ENCODE results near the gene NKX2-4.

Gene NKX2-4

DNA sequence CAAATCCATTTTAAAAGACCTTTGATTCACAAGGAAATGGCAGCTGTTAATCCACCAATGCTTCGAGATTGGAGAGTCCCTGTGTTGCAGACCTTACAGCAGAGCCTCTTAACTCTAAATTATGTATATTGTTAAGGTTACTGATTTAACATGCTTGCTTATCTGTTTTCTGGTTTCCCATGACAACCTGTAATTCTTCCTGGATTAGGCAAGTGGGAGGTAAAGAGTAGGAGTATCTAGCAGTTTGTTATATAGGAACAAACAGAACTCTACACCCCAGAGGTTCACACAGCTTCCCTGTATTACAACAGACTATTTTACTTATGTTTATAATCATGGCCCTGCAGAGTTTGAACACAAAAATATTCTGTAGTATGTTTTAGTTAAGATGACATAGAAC is 39.5 kb downstream of the NKX2-4 start:
- DNase-seq = no peak

DNA sequence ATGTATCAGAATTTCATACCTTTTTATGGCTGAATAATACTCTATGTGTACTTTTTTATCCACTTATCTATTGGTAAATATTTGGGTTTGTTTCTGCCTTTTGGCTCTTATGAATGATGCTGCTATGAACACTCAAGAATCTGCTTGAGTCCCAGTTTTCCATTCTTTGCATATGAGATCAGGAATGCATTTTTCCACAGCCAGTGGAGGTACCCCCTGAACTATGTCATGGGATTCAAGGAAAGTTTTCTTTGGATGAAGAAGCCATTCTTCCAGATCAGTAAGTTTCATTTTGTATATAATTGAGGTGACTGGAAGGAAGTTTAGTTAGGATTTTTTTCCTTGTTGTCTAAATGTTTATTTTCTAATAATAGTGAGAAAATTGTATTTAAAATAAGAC is 40.9 kb downstream of the NKX2-4 start:
- DNase-seq = no peak

DNA sequence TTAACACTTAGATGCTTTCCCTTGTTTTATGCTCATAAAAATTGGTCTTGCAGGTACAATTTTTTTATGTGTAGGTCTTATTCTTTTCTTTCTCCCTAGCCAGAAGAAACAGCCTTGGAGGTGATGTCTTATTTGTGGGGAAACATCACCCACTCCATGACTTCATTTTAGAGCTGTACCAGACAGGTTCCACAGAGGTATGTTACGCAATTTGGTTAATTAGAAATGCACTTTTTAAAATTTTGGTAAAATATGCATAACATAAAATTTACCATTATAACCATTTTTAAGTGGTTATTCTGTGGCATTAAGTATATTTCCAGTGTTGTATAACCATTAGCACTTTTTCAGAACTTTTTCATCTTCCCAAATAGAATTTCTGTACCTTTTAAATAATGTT is 41.3 kb downstream of the NKX2-4 start:
- DNase-seq = no peak

DNA sequence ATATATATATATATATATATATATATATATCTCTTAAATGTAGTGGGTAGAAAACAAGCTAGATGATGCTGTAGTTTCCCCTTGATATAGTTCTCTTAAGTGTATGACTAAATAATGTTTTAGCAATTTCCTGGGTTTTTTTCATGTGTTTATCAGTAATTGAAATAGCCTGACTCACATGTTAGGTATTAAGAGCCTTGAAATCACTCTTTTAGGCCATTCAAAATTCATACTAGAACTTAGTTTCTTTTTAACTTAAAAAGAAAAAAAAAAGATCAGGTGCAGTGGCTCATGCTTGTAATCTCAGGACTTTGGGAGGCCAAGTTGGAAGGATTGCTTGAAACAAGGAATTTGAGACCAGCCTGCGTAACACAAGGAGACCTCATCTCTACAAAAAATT is 44.1 kb downstream of the NKX2-4 start:
- no peak for DNase-seq

DNA sequence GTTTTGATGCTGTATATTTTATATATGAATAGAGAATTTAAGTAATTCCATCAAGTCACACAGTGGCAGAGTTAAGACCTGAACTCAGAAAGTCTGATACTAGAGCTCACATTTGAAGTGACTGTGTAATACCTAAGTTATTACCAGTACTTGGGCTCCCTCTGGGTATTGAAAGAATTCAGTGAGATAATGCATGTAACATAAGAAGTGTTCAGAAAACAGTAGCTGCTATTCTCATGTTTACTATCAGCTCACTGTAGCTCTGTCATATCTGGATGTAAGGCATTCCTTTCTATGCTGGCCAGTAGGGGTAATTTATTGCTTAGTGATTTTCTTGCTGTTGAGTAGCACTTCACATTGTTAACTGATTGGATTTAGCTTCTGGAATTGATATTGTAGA is 44.6 kb downstream of the NKX2-4 start:
- DNase-seq = no peak
